Bronchial epithelial cell (primary cell): ENCODE results near the gene PTPMT1. TPM values are rescaled to one million over a fixed set of nuclear protein-coding genes. Genes with fewer than 3 reads are reported as not detected.
"Not testable (repeated sequence)": the region's sequence is repeated elsewhere in the genome, so short reads cannot be mapped to it uniquely, and the experiment has no call there.

Experiments used
- DNase-seq: peaks from one replicate; pipeline ENCODE4 v3.0.0-alpha.2; 2010; ENCODE audit warnings: low read depth
- FAIRE-seq: peaks from 2 replicates; lab custom pipeline; 2011; peaks lifted over from hg19 to GRCh38; lab: Jason Lieb, UNC
- H3K27me3 ChIP-seq: 2 replicates; pipeline ENCODE4 v1.5.1; 2011; ENCODE audit warnings: low read length; ENCODE audit not compliant: control insufficient read depth, insufficient read depth
- H3K36me3 ChIP-seq: 2 replicates; pipeline ENCODE4 v1.5.1; 2011; ENCODE audit warnings: low read length; ENCODE audit not compliant: control insufficient read depth, insufficient read depth
- H3K4me3 ChIP-seq: 2 replicates; pipeline ENCODE4 v1.5.1; 2011; ENCODE audit warnings: mild to moderate bottlenecking, low read depth, low read length, control low read depth
- total RNA-seq: library from RNA; depleted of rRNA; stranded (reverse); fragments of >200 nt; gene quantifications from 2 replicates; pipeline ENCODE4 v1.2.1, GENCODE V29; 2014
- TF ChIP-seq, protein P1 (sequence below): IDR thresholded peaks from 2 replicates; pipeline ENCODE4 v1.5.1; 2011; ENCODE audit warnings: mild to moderate bottlenecking, moderate library complexity, low read length, control low read depth, inconsistent platforms; ENCODE audit not compliant: insufficient read depth, severe bottlenecking

PTPMT1 gene
- total RNA-seq, 1 donor from 2014 or later: 147 TPM

DNA sequence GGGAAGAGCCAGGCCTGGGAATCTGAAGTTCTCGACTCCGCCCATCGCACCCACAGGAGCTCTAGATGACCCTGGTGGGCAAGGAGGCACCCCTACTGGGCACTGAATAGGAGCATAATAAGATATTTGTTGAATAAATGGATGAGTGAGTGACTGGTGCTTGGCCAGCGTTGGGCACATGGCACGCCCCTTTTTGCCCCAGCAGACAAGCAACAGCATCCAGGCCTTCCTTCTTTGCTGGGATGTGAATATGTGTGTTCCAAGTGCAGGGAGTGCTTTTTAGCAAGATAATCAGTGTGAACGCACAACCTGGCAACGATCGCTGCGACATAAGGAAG, 12.0 kb upstream of the PTPMT1 start:
- peaks cover 2% of the 10 kb centered on the region for H3K36me3 ChIP-seq
- DNase-seq (no peak), FAIRE-seq (no peak)
- TF ChIP-seq, protein P1, sequence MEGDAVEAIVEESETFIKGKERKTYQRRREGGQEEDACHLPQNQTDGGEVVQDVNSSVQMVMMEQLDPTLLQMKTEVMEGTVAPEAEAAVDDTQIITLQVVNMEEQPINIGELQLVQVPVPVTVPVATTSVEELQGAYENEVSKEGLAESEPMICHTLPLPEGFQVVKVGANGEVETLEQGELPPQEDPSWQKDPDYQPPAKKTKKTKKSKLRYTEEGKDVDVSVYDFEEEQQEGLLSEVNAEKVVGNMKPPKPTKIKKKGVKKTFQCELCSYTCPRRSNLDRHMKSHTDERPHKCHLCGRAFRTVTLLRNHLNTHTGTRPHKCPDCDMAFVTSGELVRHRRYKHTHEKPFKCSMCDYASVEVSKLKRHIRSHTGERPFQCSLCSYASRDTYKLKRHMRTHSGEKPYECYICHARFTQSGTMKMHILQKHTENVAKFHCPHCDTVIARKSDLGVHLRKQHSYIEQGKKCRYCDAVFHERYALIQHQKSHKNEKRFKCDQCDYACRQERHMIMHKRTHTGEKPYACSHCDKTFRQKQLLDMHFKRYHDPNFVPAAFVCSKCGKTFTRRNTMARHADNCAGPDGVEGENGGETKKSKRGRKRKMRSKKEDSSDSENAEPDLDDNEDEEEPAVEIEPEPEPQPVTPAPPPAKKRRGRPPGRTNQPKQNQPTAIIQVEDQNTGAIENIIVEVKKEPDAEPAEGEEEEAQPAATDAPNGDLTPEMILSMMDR: no peak
- peak overlapping the region; percentile 95 for H3K4me3 ChIP-seq
- H3K27me3 ChIP-seq: no peaks in the 10 kb centered on the region

DNA sequence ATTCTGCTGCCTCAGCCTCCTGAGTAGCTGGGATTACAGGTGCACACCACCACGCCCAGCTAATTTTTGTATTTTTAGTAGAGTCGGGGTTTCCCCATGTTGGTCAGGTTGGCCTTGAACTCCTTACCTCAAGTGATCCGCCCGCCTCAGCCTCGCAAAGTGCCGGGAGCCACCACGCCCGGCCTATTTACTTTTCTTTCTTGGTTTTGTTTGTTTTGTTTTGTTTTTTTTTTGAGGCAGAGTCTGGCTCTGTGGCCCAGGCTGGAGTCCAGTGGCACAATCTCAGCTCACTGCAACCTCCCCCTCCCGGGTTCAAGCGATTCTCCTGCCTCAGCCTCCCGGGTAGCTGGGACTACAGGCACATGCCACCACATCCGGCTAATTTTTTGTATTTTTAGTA, 8.4 kb upstream of the PTPMT1 start:
- not testable (repeated sequence) for FAIRE-seq, H3K4me3 ChIP-seq, DNase-seq, H3K36me3 ChIP-seq, H3K27me3 ChIP-seq

DNA sequence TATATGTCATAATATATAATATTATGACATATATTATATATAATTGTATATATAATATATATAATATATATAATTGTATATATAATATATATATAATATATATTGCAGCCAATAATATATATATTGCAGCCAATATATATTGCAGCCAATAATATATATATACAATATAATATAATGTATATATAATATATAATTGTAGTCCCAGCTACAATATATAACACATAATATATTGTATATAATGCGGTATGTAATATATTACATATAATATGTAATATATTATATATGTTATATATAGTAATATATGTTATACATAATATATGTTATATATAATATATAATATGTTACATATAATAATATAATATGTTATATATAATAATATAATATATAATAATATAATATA, 6.7 kb upstream of the PTPMT1 start:
- FAIRE-seq (no peak), DNase-seq (no peak)
- TF ChIP-seq, protein P1: no peak
- Histone ChIP-seq H3K4me3 (no peak overlapping the region), H3K27me3 (no peaks in the 10 kb centered on the region), H3K36me3 (peaks cover 2% of the 10 kb centered on the region)

DNA sequence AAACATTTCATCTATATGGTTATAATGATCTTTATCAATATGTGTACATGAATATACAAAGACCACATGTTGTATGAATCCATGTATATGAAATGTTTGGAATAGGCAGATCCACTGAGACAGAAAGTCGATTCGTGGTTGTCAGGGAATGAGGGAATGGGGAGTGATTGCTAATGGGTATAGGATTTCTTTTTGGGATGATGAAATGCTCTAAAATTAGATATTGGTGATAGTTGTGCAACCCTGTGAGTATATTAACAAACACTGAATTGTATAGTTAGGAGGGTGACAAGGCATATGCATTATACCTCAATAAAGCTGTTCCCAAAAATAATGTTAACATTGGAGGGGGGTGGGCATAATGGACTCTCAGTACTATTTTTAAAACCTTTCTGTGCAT, 5.0 kb upstream of the PTPMT1 start:
- DNase-seq (peak; percentile 46), FAIRE-seq (no peak)
- no peaks in the 10 kb centered on the region for H3K27me3 ChIP-seq

DNA sequence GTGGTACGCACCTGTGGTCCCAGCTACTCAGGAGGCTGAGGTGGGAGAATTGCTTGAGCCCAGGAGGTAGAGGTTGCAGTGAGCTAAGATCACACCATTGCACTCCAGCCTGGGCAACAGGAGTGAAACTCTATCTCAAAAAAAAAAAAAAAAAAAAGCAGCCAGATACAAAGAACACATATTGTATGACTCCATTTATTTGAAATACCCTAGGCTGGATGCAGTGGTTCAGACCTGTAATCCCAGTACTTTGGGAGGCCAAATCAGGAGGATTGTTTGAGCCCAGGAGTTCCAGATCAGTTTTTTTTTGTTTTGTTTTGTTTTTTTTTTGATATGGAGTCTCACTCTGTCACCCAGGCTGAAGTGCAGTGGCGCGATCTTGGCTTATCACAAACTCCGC, 3.0 kb upstream of the PTPMT1 start:
- not testable (repeated sequence) for H3K27me3 ChIP-seq, FAIRE-seq

More for the DNA sequence above, 5.0 kb upstream of the PTPMT1 start:
- H3K4me3 ChIP-seq: no peak overlapping the region
- TF ChIP-seq, protein P1: no peak
- H3K36me3 ChIP-seq: peaks cover 2% of the 10 kb centered on the region

DNA sequence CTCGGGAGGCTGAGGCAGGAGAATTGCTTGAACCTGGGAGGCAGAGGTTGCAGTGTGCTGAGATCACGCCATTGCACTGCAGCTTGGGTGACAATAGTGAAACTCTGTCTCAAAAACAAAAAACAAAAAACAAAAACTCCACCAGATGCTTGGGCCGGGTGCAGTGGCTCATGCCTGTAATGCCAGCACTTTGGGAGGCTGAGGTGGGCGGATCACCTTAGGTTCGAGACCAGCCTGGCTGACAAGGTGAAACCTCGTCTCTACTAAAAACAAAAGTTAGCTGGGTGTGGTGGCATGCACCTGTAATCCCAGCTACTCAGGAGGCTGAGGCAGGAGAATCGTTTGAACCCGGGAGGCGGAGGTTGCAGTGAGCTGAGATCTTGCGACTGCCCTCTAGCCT, 1.0 kb upstream of the PTPMT1 start:
- DNase-seq: not testable (repeated sequence)

More for the DNA sequence above, 3.0 kb upstream of the PTPMT1 start:
- not testable (repeated sequence) for H3K4me3 ChIP-seq, H3K36me3 ChIP-seq, DNase-seq

DNA sequence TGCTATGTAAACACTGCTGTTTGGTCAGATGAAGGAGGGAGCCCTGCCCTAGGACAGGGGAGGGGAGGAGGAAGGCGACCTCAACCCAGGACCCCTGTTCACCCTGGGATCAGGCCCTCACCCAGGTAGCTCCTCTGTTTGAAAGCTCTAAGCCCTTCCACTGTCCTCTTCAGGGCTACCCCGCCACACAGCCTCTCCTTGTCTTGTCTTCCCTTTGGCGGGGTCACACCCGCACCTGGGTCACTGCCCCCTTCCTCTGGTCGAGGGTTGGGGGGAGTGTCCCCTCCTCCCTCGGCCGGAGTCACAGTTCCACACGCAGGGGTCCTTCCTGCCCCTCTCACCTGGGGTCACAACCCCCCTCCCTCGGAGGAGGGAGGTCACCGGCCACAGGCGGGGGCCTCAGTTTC, 463 bp upstream of the PTPMT1 start:
- H3K4me3 ChIP-seq: peak overlapping the region; percentile 88
- H3K27me3 ChIP-seq: no peaks in the 10 kb centered on the region
- DNase-seq (no peak), FAIRE-seq (no peak)
- peaks cover 3% of the 10 kb centered on the region for H3K36me3 ChIP-seq
- TF ChIP-seq, protein P1: no peak

More for the DNA sequence above, 1.0 kb upstream of the PTPMT1 start:
- not testable (repeated sequence) for FAIRE-seq, H3K4me3 ChIP-seq, H3K36me3 ChIP-seq, H3K27me3 ChIP-seq
